ENCODE results near the gene FBXW7.

Gene FBXW7

GRCh38 chr4:152509595-152510225, 26.2 kb downstream of the FBXW7 start:
- no peak for DNase-seq

- no peak for DNase-seq
These were observed 27.1 kb downstream of the FBXW7 start for GRCh38 chr4:152508818-152509217.

DNA sequence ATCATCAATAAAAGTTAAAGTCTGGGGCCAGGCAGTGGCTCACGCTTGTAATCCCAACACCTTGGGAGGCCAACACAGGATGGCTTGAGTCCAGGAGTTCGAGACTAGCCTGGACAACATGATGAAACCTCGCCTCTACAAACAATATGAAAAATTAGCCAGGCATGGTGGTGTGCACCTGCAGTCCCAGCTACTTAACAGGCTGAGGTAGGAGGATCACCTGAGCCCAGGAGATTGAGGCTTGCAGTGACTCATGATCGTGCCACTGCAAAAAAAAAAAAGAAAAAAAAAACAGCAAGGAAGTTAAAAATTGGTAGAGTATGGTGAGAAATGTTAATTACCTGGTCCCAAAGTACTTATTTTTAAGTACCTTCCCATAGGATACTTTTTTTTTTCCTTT, 27.5 kb downstream of the FBXW7 start:
- DNase-seq, result no peak

GRCh38 chr4:152503653-152504290, 32.1 kb downstream of the FBXW7 start:
- no peak for DNase-seq

- no peak for DNase-seq
These were observed 33.9 kb downstream of the FBXW7 start for GRCh38 chr4:152501846-152502536.

GRCh38 chr4:152500800-152501434, 35.0 kb downstream of the FBXW7 start:
- DNase-seq, result peak; percentile 87

DNA sequence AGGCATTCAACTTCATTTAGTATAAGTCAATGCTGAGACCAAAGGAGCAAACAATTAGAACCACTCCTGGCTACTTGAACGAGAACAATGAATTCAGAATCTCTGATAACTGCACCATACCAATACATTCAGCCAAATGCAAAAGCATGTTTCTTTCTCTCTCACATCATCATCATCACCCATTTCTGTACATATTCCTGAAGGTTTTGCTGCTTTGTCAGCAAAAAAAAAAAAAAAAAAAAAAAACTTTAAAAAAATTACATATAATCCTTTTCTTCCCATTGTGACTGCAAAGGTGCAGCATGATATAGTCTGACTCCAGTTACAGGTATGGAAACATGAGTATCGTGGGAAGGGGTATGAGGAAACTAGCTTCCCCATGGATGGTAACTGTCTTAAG, 35.6 kb downstream of the FBXW7 start:
- no peak for DNase-seq

- DNase-seq, result no peak
These were observed 36.5 kb downstream of the FBXW7 start for GRCh38 chr4:152499344-152499743.

DNA sequence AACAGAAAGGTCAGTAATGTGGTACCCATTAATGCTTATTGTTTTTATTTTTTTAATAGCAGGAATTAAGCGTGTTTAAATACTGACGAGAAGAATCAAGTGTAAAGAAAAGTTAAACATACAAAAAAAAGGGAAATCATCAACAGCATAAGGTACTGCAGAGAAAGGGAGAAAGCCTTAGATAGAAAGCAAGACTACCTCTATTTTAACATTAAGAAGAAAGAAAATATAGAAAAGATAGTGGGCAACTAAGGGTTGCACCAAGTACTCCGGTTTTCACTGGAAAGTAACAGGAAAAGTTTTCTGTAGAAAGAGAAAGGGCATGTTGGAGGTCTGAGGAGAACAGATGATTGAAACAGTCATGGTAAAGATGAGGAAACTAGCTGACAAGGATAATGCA, 41.9 kb downstream of the FBXW7 start:
- DNase-seq, result no peak

- no peak for DNase-seq
These were observed 47.6 kb downstream of the FBXW7 start for GRCh38 chr4:152488246-152488645.

DNA sequence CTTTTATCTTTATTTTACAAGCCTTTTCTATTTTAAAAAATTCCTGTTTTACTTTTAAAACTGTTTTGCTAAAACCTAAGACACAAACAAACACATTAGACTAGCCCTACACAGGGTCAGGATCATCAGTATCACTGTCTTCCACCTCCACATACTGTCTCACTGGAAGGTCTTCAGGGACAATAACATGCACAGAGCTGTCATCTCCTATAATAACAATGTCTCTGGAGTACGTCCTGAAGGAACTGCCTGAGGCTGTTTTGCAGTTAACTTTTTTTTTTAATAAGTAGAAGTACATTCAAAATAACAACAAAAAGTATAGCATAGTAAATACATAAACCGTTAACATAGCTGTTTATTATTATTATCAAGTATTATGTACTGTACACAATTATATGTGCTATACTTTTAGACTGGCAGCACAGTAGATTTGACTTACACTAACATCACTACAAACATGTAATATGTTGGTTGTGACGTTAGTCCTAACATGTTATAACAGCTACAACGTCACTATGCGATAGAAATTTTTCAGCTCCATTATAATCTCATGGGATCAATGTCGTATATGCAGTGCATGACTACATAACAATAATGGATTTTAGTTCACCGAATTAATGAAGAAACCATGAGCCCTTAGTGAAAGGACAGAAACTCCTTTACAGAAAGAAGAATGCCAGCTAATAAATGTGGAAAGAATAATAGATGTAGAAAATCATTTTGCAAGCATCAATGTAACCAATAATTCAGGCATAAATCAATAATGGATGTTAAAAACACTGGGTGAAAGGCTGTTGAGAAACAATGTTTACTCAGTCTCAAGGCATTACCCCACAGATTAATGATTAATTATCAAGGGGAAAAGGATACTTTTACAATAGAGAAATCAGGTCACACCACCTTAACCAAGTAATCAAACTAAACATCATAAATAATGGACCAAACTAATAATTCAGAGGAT, 49.2 kb downstream of the FBXW7 start:
- no peak for DNase-seq

DNA sequence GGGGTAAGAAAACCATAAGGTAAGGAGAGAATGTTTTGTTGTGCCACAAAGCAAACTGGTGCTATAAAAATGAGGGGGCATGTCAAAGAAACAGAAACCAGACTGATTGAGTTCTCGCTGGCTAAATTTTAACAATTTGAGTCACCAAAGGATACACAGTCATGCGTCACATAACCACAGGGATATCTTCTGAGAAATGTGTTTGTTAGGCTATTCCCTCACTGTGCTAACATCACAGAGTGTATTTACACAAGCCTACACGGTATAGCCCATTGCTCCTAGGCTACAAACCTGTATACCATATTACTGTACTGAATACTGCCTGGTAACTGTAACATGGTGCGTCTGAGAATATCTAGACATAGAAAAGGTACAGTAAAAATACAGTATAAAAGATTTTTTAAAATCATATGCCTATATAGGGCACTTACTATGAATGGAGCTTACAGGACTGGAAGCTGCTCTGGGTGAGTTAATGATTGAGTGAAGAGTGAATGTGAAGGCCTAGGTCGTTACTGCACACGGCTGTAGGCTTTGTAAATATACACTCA, 50.1 kb downstream of the FBXW7 start:
- DNase-seq, result peak; percentile 61

- DNase-seq, result no peak
These were observed 53.7 kb downstream of the FBXW7 start for GRCh38 chr4:152482211-152482610.

- DNase-seq, result no peak
These were observed 55.0 kb downstream of the FBXW7 start for GRCh38 chr4:152480901-152481300.

GRCh38 chr4:152480326-152480725, 55.6 kb downstream of the FBXW7 start:
- DNase-seq, result no peak

DNA sequence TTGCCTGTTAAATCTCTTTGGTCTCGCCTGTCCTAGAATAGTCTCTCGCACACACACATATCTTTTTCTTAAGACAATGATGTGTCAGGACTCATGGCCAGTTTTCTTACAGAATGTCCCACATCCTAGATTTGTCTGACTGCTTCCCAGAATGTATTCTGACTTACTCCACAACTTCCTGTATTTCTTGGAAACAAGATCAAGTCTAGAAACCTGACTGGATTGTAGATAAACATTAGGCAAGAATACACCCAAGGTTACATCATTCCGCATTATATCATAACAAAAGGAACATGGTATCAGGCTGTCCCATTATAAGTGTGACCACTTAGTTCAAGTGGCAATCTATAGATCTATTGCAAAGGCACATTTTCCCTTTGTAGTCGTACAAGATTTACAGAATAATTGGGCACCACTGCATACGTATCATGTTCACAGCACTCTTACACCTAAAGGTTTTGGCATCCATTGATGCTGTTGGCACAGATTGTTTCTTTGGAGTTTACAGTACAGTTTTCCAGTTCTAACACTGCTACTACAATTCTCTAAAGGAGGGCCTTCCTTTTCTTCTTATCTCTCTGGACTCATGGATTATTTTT, 56.4 kb downstream of the FBXW7 start:
- no peak for DNase-seq

DNA sequence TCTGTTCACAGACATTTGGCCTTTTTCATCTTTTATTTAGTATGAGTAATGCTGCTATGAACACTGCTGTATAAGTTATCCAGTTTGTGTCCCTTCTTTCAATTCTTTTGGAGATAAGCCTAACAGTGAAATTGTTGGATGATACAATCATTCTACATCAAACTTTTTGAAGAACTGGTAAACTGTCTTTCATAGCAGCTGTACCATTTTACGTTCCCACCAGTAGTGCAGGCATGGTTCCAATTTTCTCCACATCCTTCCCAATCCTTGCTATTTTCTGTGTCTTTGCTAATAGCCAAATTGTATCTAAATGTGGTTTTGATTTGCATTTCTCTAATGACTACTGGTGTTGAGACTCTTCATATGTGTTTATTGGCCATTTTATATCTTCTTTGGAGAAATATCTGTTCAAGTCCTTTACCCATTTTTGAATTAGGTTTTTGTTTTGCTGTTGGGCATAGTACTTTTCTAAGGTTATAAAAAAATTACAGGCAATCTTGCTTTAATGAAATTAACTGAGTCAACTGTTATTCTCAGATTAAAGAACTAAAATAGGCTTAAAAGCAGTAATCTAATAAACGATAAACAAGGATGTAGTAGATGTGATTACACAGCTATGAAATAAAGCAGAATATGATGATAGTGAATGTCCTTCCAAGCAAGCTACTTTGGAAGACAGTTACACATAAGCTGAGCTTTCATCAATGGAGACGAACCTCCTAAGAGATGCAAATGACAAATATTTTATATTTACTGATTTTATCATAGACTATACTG, 57.2 kb downstream of the FBXW7 start:
- DNase-seq, result no peak

GRCh38 chr4:152476796-152477195, 59.1 kb downstream of the FBXW7 start:
- no peak for DNase-seq

- DNase-seq, result no peak
These were observed 64.6 kb downstream of the FBXW7 start for GRCh38 chr4:152471251-152471792.

- no peak for DNase-seq
These were observed 67.5 kb downstream of the FBXW7 start for GRCh38 chr4:152468408-152468807.

DNA sequence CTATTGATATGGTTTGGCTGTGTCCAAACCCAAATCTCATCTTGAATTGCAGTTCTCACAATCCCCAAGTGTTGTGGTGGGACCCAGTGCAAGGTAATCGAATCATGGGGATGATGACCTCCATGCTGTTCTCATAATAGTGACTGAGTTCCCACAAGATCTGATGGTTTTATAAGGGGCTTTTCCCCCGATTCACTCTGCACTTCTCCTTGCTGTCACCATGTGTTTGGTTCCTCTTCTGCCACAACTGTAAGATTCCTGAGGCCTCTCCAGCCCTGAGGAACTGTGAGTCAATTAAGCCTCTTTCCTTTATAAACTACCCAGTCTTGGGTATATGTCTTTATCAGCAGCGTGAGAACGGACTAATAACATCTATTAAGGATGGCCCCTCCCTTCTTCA, 68.8 kb downstream of the FBXW7 start:
- DNase-seq, result no peak
